ENCODE measurements around the gene SPATA1. TPM values are rescaled to one million over a fixed set of nuclear protein-coding genes. Genes with fewer than 3 reads are reported as not detected.
"Not testable (repeated sequence)": the region's sequence is repeated elsewhere in the genome, so short reads cannot be mapped to it uniquely, and the experiment has no call there.

The SPATA1 gene
- 1.1 TPM for total RNA-seq

- DNase-seq: peak; percentile 100
These were observed at the start of gene SPATA1, which contains the start of gene GNG5 for GRCh38 chr1:84506002-84506728. Gene SPATA1, plus strand, starts transcription at chr1:84506386. Its CDS starts 9,974 bp downstream, at chr1:84516360. Gene GNG5, minus strand, starts transcription at chr1:84506581. Its CDS starts 490 bp downstream, at chr1:84506091.

GRCh38 chr1:84462118-84462517, 44.1 kb upstream of the SPATA1 start:
- no peak for DNase-seq

- DNase-seq: no peak
These were observed 38.9 kb upstream of the SPATA1 start for GRCh38 chr1:84467298-84467697.

- DNase-seq: no peak
These were observed 30.0 kb upstream of the SPATA1 start for GRCh38 chr1:84476225-84476624.

- peak; percentile 92 for DNase-seq
These were observed 27.0 kb upstream of the SPATA1 start, which contains the start of gene RPF1 for GRCh38 chr1:84478876-84479868. Gene RPF1, plus strand, starts transcription at chr1:84479266. Its CDS starts 16 bp downstream, at chr1:84479282.

GRCh38 chr1:84479998-84480397, 26.2 kb upstream of the SPATA1 start:
- DNase-seq: no peak

- DNase-seq: no peak
These were observed 25.5 kb upstream of the SPATA1 start for GRCh38 chr1:84480650-84481049.

- DNase-seq: no peak
These were observed 24.9 kb upstream of the SPATA1 start for GRCh38 chr1:84481317-84481716.

GRCh38 chr1:84488107-84488506, 18.1 kb upstream of the SPATA1 start:
- no peak for DNase-seq

- DNase-seq: no peak
These were observed 16.4 kb upstream of the SPATA1 start for GRCh38 chr1:84489766-84490165.

GRCh38 chr1:84492726-84493125, 13.5 kb upstream of the SPATA1 start:
- no peak for DNase-seq

GRCh38 chr1:84493747-84494146, 12.4 kb upstream of the SPATA1 start:
- DNase-seq: no peak

- no peak for DNase-seq
These were observed 9.7 kb upstream of the SPATA1 start for GRCh38 chr1:84496498-84496897.

- DNase-seq: no peak
These were observed 8.4 kb upstream of the SPATA1 start for GRCh38 chr1:84497631-84498275.

- no peak for DNase-seq
These were observed 3.3 kb upstream of the SPATA1 start for GRCh38 chr1:84502927-84503326.

- peak; percentile 39 for DNase-seq
These were observed 1.4 kb upstream of the SPATA1 start for GRCh38 chr1:84504580-84505492.

GRCh38 chr1:84505493-84506001, 639 bp upstream of the SPATA1 start:
- peak; percentile 85 for DNase-seq

- no peak for DNase-seq
These were observed 705 bp downstream of the SPATA1 start for GRCh38 chr1:84506729-84507453.

- not testable (repeated sequence) for DNase-seq
These were observed 1.7 kb downstream of the SPATA1 start for GRCh38 chr1:84507887-84508286.

GRCh38 chr1:84508510-84508909, 2.3 kb downstream of the SPATA1 start:
- no peak for DNase-seq

Data from tongue (tissue), 2 donors.